GM12878 (cell line): Measurements from ENCODE around the gene RAE1.

ENCODE experiments used
- CHD4 ChIP-seq: fragments of 200-600 bp; sonication (generic); IDR thresholded peaks from 2 replicates; pipeline ENCODE4 v1.6.1; 2016; ENCODE audit warnings: mild to moderate bottlenecking
- CTCF ChIP-seq, 3 experiments: IDR thresholded peaks in 2 of 3; conservative IDR thresholded peaks in 1 of 3; 2 replicates each; pipeline ENCODE4 v1.5.1; 2011; ENCODE audit warnings: low read depth in 3 of 3, low read length in 3 of 3, mild to moderate bottlenecking in 3 of 3, control low read depth in 2 of 3, moderate library complexity in 2 of 3, inconsistent platforms in 1 of 3, mixed read lengths in 1 of 3; ENCODE audit not compliant: control insufficient read depth in 2 of 3, insufficient read depth in 1 of 3; ENCODE audit errors: extremely low read depth in 1 of 3
- JUND ChIP-seq: IDR thresholded peaks from 2 replicates; pipeline ENCODE4 v1.6.1; 2012; ENCODE audit warnings: low read depth, mild to moderate bottlenecking, low read length, improper control_type of control experiment, moderate library complexity
- MEF2A ChIP-seq: IDR thresholded peaks from 2 replicates; pipeline ENCODE4 v1.6.1; 2011; ENCODE audit warnings: low read depth, mild to moderate bottlenecking, low read length, moderate library complexity; ENCODE audit not compliant: insufficient read depth
- MLLT1 ChIP-seq: fragments of 450-650 bp; IDR thresholded peaks from 2 replicates; pipeline ENCODE4 v1.6.1; 2016; ENCODE audit warnings: mild to moderate bottlenecking
- MTA3 ChIP-seq: IDR thresholded peaks from 2 replicates; pipeline ENCODE4 v1.6.1; 2012; ENCODE audit warnings: low read length, inconsistent platforms, borderline replicate concordance
- SRF ChIP-seq, 2 experiments: IDR thresholded peaks; 2 replicates each; pipeline ENCODE4 v1.6.1; 2011; ENCODE audit warnings: low read depth in 2 of 2, low read length in 2 of 2, mild to moderate bottlenecking in 1 of 2, moderate library complexity in 1 of 2

- TF ChIP-seq JUND (no peak), SRF (IDR thresholded peaks at IDR 0.05; ENCODE audit: low read depth in 2 of 2, low read length in 2 of 2) (no peak), MTA3 (no peak), CTCF (IDR thresholded peaks at IDR 0.05 in 2 of 3, conservative IDR thresholded peaks at IDR 0.05 in 1 of 3; ENCODE audit: control insufficient read depth in 2 of 3, extremely low read depth in 1 of 3, insufficient read depth in 1 of 3, low read depth in 3 of 3, low read length in 3 of 3) (no peak), CHD4 (no peak), MEF2A (no peak), MLLT1 (no peak)
Measured at GRCh38 chr20:57312138-57312537, 38.9 kb upstream of the RAE1 start.
